Naive thymus-derived CD4-positive, alpha-beta T cell (primary cell): ENCODE results near the gene TP53BP1. TPM values are rescaled to one million over a fixed set of nuclear protein-coding genes. Genes with fewer than 3 reads are reported as not detected.

Experiments
- ATAC-seq: fragments of 150-1000 bp; cut with Tn5 transposase; 2 replicates; pipeline ENCODE4 v1.10.0; 2021; ENCODE audit warnings: mild to moderate bottlenecking, moderate library complexity
- CTCF ChIA-PET: fragments of 350-600 bp; sonication (Branson Sonifier 250); formaldehyde crosslinking; loops from one replicate; lab custom pipeline; 2021; ENCODE audit warnings: antibody characterized with exemption; lab: Charles Lee
- POLR2A ChIA-PET: fragments of 350-600 bp; sonication (Branson Sonifier 250); formaldehyde crosslinking; loops from one replicate; lab custom pipeline; 2021; ENCODE audit warnings: antibody characterized with exemption, inconsistent platforms; lab: Charles Lee
- DNase-seq, 9 donors: peaks; one replicate each; pipeline versions ENCODE4 v3.0.0 to v3.0.0-alpha.2; 2020 to 2022; ENCODE audit warnings: mixed read lengths in 1 of 9
- H3K27ac ChIP-seq: one replicate; pipeline ENCODE4 v1.7.0; 2013; ENCODE audit warnings: mild to moderate bottlenecking, low read depth, low read length, moderate library complexity
- H3K27me3 ChIP-seq, 2 donors: one replicate each; pipeline ENCODE4 v1.7.0; 2013; ENCODE audit warnings: low read length in 2 of 2, mild to moderate bottlenecking in 2 of 2, moderate library complexity in 2 of 2; ENCODE audit not compliant: control insufficient read depth in 2 of 2, insufficient read depth in 2 of 2
- H3K36me3 ChIP-seq, 3 experiments: 1 replicate in 2 of 3; 2 replicates in 1 of 3; pipeline ENCODE4 v1.7.0; 2013; ENCODE audit warnings: low read length in 3 of 3, mild to moderate bottlenecking in 3 of 3, moderate library complexity in 1 of 3; ENCODE audit not compliant: insufficient read depth in 3 of 3, control insufficient read depth in 2 of 3
- H3K4me1 ChIP-seq, 2 donors: one replicate each; pipeline ENCODE4 v1.7.0; 2013; ENCODE audit warnings: low read length in 2 of 2, mild to moderate bottlenecking in 2 of 2, moderate library complexity in 1 of 2; ENCODE audit not compliant: control insufficient read depth in 2 of 2, insufficient read depth in 2 of 2
- H3K4me3 ChIP-seq: 2 replicates; pipeline ENCODE4 v1.7.0; 2013; ENCODE audit warnings: mild to moderate bottlenecking, low read length
- H3K9me3 ChIP-seq, 3 experiments: 1 replicate in 2 of 3; 2 replicates in 1 of 3; pipeline ENCODE4 v1.7.0; 2013; ENCODE audit warnings: low read length in 3 of 3; ENCODE audit not compliant: control insufficient read depth in 2 of 3
- H3K27ac Mint-ChIP-seq, 9 donors: one replicate each; pipeline ENCODE4 v1.8.0; 2020 to 2022; ENCODE audit warnings: mixed read lengths in 9 of 9, mild to moderate bottlenecking in 8 of 9, moderate library complexity in 5 of 9, inconsistent platforms in 2 of 9
- H3K27me3 Mint-ChIP-seq, 5 donors: one replicate each; pipeline ENCODE4 v1.8.0; 2021 to 2022; ENCODE audit warnings: mixed read lengths in 5 of 5, mild to moderate bottlenecking in 1 of 5
- H3K36me3 Mint-ChIP-seq, 5 donors: one replicate each; pipeline ENCODE4 v1.8.0; 2020 to 2022; ENCODE audit warnings: mixed read lengths in 5 of 5, mild to moderate bottlenecking in 3 of 5, inconsistent platforms in 1 of 5
- H3K4me1 Mint-ChIP-seq, 7 donors: one replicate each; pipeline ENCODE4 v1.8.0; 2020 to 2022; ENCODE audit warnings: mixed read lengths in 7 of 7, mild to moderate bottlenecking in 3 of 7, inconsistent platforms in 1 of 7
- H3K4me3 Mint-ChIP-seq, 10 donors: one replicate each; pipeline ENCODE4 v1.8.0; 2020 to 2022; ENCODE audit warnings: mild to moderate bottlenecking in 10 of 10, mixed read lengths in 10 of 10, moderate library complexity in 6 of 10, inconsistent platforms in 2 of 10
- H3K9me3 Mint-ChIP-seq, 11 donors: one replicate each; pipeline ENCODE4 v1.8.0; 2020 to 2022; ENCODE audit warnings: mixed read lengths in 11 of 11, mild to moderate bottlenecking in 4 of 11, inconsistent platforms in 1 of 11, moderate library complexity in 1 of 11
- intact Hi-C, 2 donors: fragments of 100-400 bp; cut with micrococcal nuclease; formaldehyde crosslinking; loops; one replicate each; pipeline ENCODE4 v1.15.1; 2023
- polyA plus RNA-seq, 2 donors: library from polyadenylated mRNA; unstranded; fragments of 300-500 nt; fragmentation: Illumina TruSeq; gene quantifications; one replicate each; pipeline ENCODE4 v1.2.3, GENCODE V29; 2021
- total RNA-seq, 6 experiments: library from RNA in 5 of 6; stranded (reverse) in 5 of 6; gene quantifications; 1 replicate in 5 of 6; 2 replicates in 1 of 6; pipeline ENCODE4 v1.2.3 and lab custom pipeline; 2021 to 2026

TP53BP1 gene
- total and polyA plus RNA-seq, 7 experiments from 2014 or later = 9.3 to 41.6 (median 34.6) TPM

GRCh38 chr15:43376017-43376705, 116.8 kb downstream of the TP53BP1 start:
- Mint-ChIP-seq H3K27ac (no peak overlapping the region), H3K36me3 (peaks cover 11 to 32% (median 30%) of the 10 kb centered on the region in 5 donors), H3K9me3 (no peaks in the 10 kb centered on the region), H3K4me3 (no peak overlapping the region), H3K27me3 (no peaks in the 10 kb centered on the region), H3K4me1 (peaks cover 19 to 39% (median 27%) of the 10 kb centered on the region in 7 donors)
- ATAC-seq = peak; percentile 85
- DNase-seq = peak in 6 of 9 donors; percentile 7 to 32 (median 22)
- peaks cover 0 to 21% (median 0%) of the 10 kb centered on the region in 3 experiments for H3K36me3 ChIP-seq
- ChIA-PET POLR2A (no interaction called here), CTCF (interaction anchor here (0.5 to 1.5 kb wide), 8 partner anchors 13 to 138 kb away, joined by 3 to 9 read pairs (median 4); no protein-coding TSS in a partner anchor)
- H3K27me3 ChIP-seq = no peaks in the 10 kb centered on the region
- intact Hi-C loops = loop anchor here (1.0 to 2.0 kb wide), 2 partner anchors 134 to 137 kb away; no protein-coding TSS in a partner anchor
- no peaks in the 10 kb centered on the region for H3K9me3 ChIP-seq
- no peak overlapping the region for H3K4me3 ChIP-seq
- peaks cover 10 to 14% of the 10 kb centered on the region in 2 donors for H3K4me1 ChIP-seq
- H3K27ac ChIP-seq = no peak overlapping the region

- intact Hi-C loops = loop anchor here (1.0 to 2.0 kb wide), 2 partner anchors 41 to 140 kb away; partner anchors contain the start of gene LCMT2 (in 2 of the 2)
- Mint-ChIP-seq H3K27me3 (no peaks in the 10 kb centered on the region), H3K4me3 (peak within 1 kb of the TSS; percentile 90 to 96 (median 93)), H3K4me1 (peaks cover 39 to 69% (median 56%) of the 10 kb centered on the region in 7 donors), H3K27ac (peak within 1 kb of the TSS; percentile 80 to 92 (median 88)), H3K36me3 (peaks cover 19 to 44% (median 36%) of the 10 kb centered on the region in 5 donors), H3K9me3 (peaks cover 9 to 37% (median 20%) of the 10 kb centered on the region in 11 donors)
- ChIA-PET POLR2A (interaction anchor here (0.6 to 1.7 kb wide), 8 partner anchors 9 to 404 kb away, joined by 3 to 6 read pairs (median 3); no protein-coding TSS in a partner anchor), CTCF (interaction anchor here (0.6 to 0.9 kb wide), 3 partner anchors 11 to 265 kb away, joined by 3 read pairs; partner anchors contain the start of gene UBR1)
- Histone ChIP-seq H3K9me3 (peaks cover 0 to 19% (median 0%) of the 10 kb centered on the region in 3 experiments), H3K36me3 (peaks cover 0 to 25% (median 0%) of the 10 kb centered on the region in 3 experiments), H3K4me1 (peaks cover 22 to 23% of the 10 kb centered on the region in 2 donors), H3K27ac (peak within 1 kb of the TSS; percentile 60), H3K27me3 (no peaks in the 10 kb centered on the region), H3K4me3 (peak within 1 kb of the TSS; percentile 84)
- peak; percentile 81 for ATAC-seq
- peak; percentile 52 to 89 (median 62) for DNase-seq
Measured at GRCh38 chr15:43370975-43371974, 121.7 kb downstream of the TP53BP1 start, which contains the start of the genes TUBGCP4 and ZSCAN29. Gene TUBGCP4 (plus strand): TSS chr15:43371101. CDS start chr15:43371355, 254 bp downstream. Gene ZSCAN29 (minus strand): TSS chr15:43371043. CDS start chr15:43369913, 1,130 bp downstream.

GRCh38 chr15:43370310-43370974, 122.5 kb downstream of the TP53BP1 start:
- no peaks in the 10 kb centered on the region for H3K27me3 ChIP-seq
- ATAC-seq = peak; percentile 60
- DNase-seq = peak in 3 of 9 donors; percentile 1 to 30 (median 20)
- Mint-ChIP-seq H3K4me3 (peak overlapping the region; percentile 87 to 96 (median 92)), H3K27ac (peak overlapping the region; percentile 69 to 92 (median 88)), H3K9me3 (peaks cover 9 to 45% (median 24%) of the 10 kb centered on the region in 11 donors), H3K27me3 (no peaks in the 10 kb centered on the region), H3K4me1 (peaks cover 39 to 69% (median 57%) of the 10 kb centered on the region in 7 donors), H3K36me3 (peaks cover 26 to 52% (median 40%) of the 10 kb centered on the region in 5 donors)
- peaks cover 0 to 32% (median 0%) of the 10 kb centered on the region in 3 experiments for H3K36me3 ChIP-seq
- ChIA-PET POLR2A (interaction anchor here (0.6 to 1.7 kb wide), 6 partner anchors 9 to 1058 kb away, joined by 3 to 6 read pairs (median 3); no protein-coding TSS in a partner anchor), CTCF (no interaction called here)
- H3K4me3 ChIP-seq = peak overlapping the region; percentile 84
- peaks cover 0 to 24% (median 0%) of the 10 kb centered on the region in 3 experiments for H3K9me3 ChIP-seq
- peaks cover 22 to 23% of the 10 kb centered on the region in 2 donors for H3K4me1 ChIP-seq
- intact Hi-C loops = loop anchor here in 1 of 2 donors (2.0 kb wide), 1 partner anchor 140 kb away; no protein-coding TSS in a partner anchor
- peak overlapping the region; percentile 60 for H3K27ac ChIP-seq

GRCh38 chr15:43361313-43361903, 131.5 kb downstream of the TP53BP1 start:
- Histone ChIP-seq H3K9me3 (peaks cover 5 to 71% (median 5%) of the 10 kb centered on the region in 3 experiments), H3K27ac (no peak overlapping the region), H3K27me3 (no peaks in the 10 kb centered on the region), H3K36me3 (peaks cover 0 to 46% (median 0%) of the 10 kb centered on the region in 3 experiments), H3K4me1 (no peaks in the 10 kb centered on the region), H3K4me3 (no peak overlapping the region)
- H3K27ac Mint-ChIP-seq = no peak overlapping the region
- POLR2A ChIA-PET = interaction anchor here (1.3 to 1.5 kb wide), 2 partner anchors 9 kb away, joined by 3 to 5 read pairs; partner anchors contain the start of genes TUBGCP4 and ZSCAN29
- H3K9me3 Mint-ChIP-seq = peaks cover 15 to 84% (median 54%) of the 10 kb centered on the region in 11 donors
- no peaks in the 10 kb centered on the region for H3K27me3 Mint-ChIP-seq
- H3K4me1 Mint-ChIP-seq = peaks cover 0 to 20% (median 12%) of the 10 kb centered on the region in 7 donors
- ATAC-seq = no peak
- no peak overlapping the region for H3K4me3 Mint-ChIP-seq
- peaks cover 48 to 80% (median 75%) of the 10 kb centered on the region in 5 donors for H3K36me3 Mint-ChIP-seq
- DNase-seq = no peak
- CTCF ChIA-PET = interaction anchor here (1.2 kb wide), 1 partner anchor 15 kb away, joined by 3 read pairs; no protein-coding TSS in a partner anchor
- intact Hi-C loops = no loop called here

GRCh38 chr15:43360821-43361220, 132.1 kb downstream of the TP53BP1 start:
- H3K4me1 Mint-ChIP-seq = peaks cover 0 to 19% (median 8%) of the 10 kb centered on the region in 7 donors
- intact Hi-C loops = no loop called here
- peaks cover 5 to 66% (median 5%) of the 10 kb centered on the region in 3 experiments for H3K9me3 ChIP-seq
- no peak overlapping the region for H3K4me3 ChIP-seq
- H3K9me3 Mint-ChIP-seq = peaks cover 11 to 82% (median 50%) of the 10 kb centered on the region in 11 donors
- ChIA-PET CTCF (interaction anchor here (1.2 kb wide), 1 partner anchor 15 kb away, joined by 3 read pairs; no protein-coding TSS in a partner anchor), POLR2A (interaction anchor here (1.3 kb wide), 1 partner anchor 9 kb away, joined by 3 read pairs; no protein-coding TSS in a partner anchor)
- no peaks in the 10 kb centered on the region for H3K27me3 ChIP-seq
- no peaks in the 10 kb centered on the region for H3K27me3 Mint-ChIP-seq
- peaks cover 0 to 40% (median 0%) of the 10 kb centered on the region in 3 experiments for H3K36me3 ChIP-seq
- no peak overlapping the region for H3K4me3 Mint-ChIP-seq
- no peak for DNase-seq
- ATAC-seq = no peak
- H3K27ac Mint-ChIP-seq = no peak overlapping the region
- H3K36me3 Mint-ChIP-seq = peaks cover 42 to 78% (median 73%) of the 10 kb centered on the region in 5 donors
- H3K27ac ChIP-seq = no peak overlapping the region
- H3K4me1 ChIP-seq = no peaks in the 10 kb centered on the region
